DMS53 treated with DMSO at 0.1 percent for 48 hours (cell line): Measurements from ENCODE around the gene ATP2B3.

Source experiments
- DNase-seq: peaks from one replicate; lab custom pipeline; 2025; ENCODE audit not compliant: unreplicated experiment; lab: John Stamatoyannopoulos, UW

ATP2B3 gene

GRCh38 chrX:153517423-153517822 lies at the start of gene ATP2B3:
TSS of gene ATP2B3 (plus strand) at chrX:153517642. CDS start at chrX:153536248, 18,606 bp downstream.
- DNase-seq, result no peak

GRCh38 chrX:153468008-153468580 lies 49.3 kb upstream of the ATP2B3 start:
- DNase-seq, result no peak

GRCh38 chrX:153469811-153470410 lies 47.5 kb upstream of the ATP2B3 start:
- DNase-seq, result no peak

- DNase-seq, result peak; percentile 84
Measured at GRCh38 chrX:153470411-153471363, 46.8 kb upstream of the ATP2B3 start, which contains the start of gene HAUS7. TSS of gene HAUS7 (minus strand) at chrX:153470576. CDS start at chrX:153470557, 19 bp downstream.

GRCh38 chrX:153471663-153472280 lies 45.7 kb upstream of the ATP2B3 start:
- DNase-seq, result no peak

- DNase-seq, result no peak
Measured at GRCh38 chrX:153473126-153473525, 44.3 kb upstream of the ATP2B3 start.

- DNase-seq, result no peak
Measured at GRCh38 chrX:153474266-153474665, 43.2 kb upstream of the ATP2B3 start.

GRCh38 chrX:153474718-153475117 lies 42.7 kb upstream of the ATP2B3 start:
- no peak for DNase-seq

- no peak for DNase-seq
Measured at GRCh38 chrX:153475271-153475670, 42.2 kb upstream of the ATP2B3 start.

- DNase-seq, result no peak
Measured at GRCh38 chrX:153475751-153476281, 41.6 kb upstream of the ATP2B3 start.

- no peak for DNase-seq
Measured at GRCh38 chrX:153476666-153477363, 40.6 kb upstream of the ATP2B3 start.

- DNase-seq, result no peak
Measured at GRCh38 chrX:153477364-153477857, 40.0 kb upstream of the ATP2B3 start.

GRCh38 chrX:153477901-153478300 lies 39.5 kb upstream of the ATP2B3 start:
- DNase-seq, result no peak

GRCh38 chrX:153478746-153479145 lies 38.7 kb upstream of the ATP2B3 start:
- no peak for DNase-seq

- DNase-seq, result no peak
Measured at GRCh38 chrX:153481043-153481442, 36.4 kb upstream of the ATP2B3 start.

- no peak for DNase-seq
Measured at GRCh38 chrX:153482376-153483015, 34.9 kb upstream of the ATP2B3 start.

GRCh38 chrX:153485396-153486080 lies 31.9 kb upstream of the ATP2B3 start:
- no peak for DNase-seq

GRCh38 chrX:153486171-153486570 lies 31.3 kb upstream of the ATP2B3 start:
- DNase-seq, result no peak

GRCh38 chrX:153487590-153488071 lies 29.8 kb upstream of the ATP2B3 start:
- DNase-seq, result no peak
